Measurements from ENCODE around the gene SOX5. TPM values are rescaled to one million over a fixed set of nuclear protein-coding genes. Genes with fewer than 3 reads are reported as not detected.

The SOX5 gene
- total RNA-seq, 5 donors from 2014 or later (not counting 1 experiment from before 2014, with no cell fraction given): 0.10 to 1.1 (median 0.39) TPM; not detected in 1

- POLR2A ChIA-PET: interaction anchor here in 1 of 2 donors (0.7 kb wide), 1 partner anchor 644 kb away, joined by 4 read pairs; no protein-coding TSS in a partner anchor
- H3K27ac ChIP-seq (ENCODE audit: low read length): no peak overlapping the region
- H3K4me3 Mint-ChIP-seq: no peak overlapping the region
- H3K27me3 Mint-ChIP-seq: no peaks in the 10 kb centered on the region
- DNase-seq (no peak), ATAC-seq (replicated peaks in 1 of 4) (no peak)
- WGBS (ENCODE audit: insufficient coverage): no CpG with 5 or more reads among the region's 2 CpGs
- no peaks in the 10 kb centered on the region for H3K27me3 ChIP-seq (replicated peaks in 1 of 2; ENCODE audit: control insufficient read depth in 2 of 2, extremely low read depth in 1 of 2, insufficient read depth in 2 of 2, low read length in 1 of 2)
- CTCF ChIA-PET: no interaction called here
- no peaks in the 10 kb centered on the region for H3K4me1 Mint-ChIP-seq
- H3K9me3 ChIP-seq: no peaks in the 10 kb centered on the region
- H3K36me3 ChIP-seq (ENCODE audit: control insufficient read depth in 2 of 2, extremely low read depth in 1 of 2, insufficient read depth in 1 of 2, low read length in 1 of 2): no peaks in the 10 kb centered on the region
- H3K36me3 Mint-ChIP-seq: no peaks in the 10 kb centered on the region
- H3K9me3 Mint-ChIP-seq: peaks cover 3 to 4% (median 3%) of the 10 kb centered on the region in 3 donors
- H3K27ac Mint-ChIP-seq: no peak overlapping the region
- no peak overlapping the region for H3K4me3 ChIP-seq (ENCODE audit: control insufficient read depth in 1 of 2, extremely low read depth in 1 of 2, low read length in 1 of 2)
- H3K4me1 ChIP-seq (ENCODE audit: control insufficient read depth in 1 of 2, extremely low read depth in 1 of 2, insufficient read depth in 2 of 2, low read length in 2 of 2): no peaks in the 10 kb centered on the region
Measured at GRCh38 chr12:23621900-23622299, 327.6 kb downstream of the SOX5 start.

DNA sequence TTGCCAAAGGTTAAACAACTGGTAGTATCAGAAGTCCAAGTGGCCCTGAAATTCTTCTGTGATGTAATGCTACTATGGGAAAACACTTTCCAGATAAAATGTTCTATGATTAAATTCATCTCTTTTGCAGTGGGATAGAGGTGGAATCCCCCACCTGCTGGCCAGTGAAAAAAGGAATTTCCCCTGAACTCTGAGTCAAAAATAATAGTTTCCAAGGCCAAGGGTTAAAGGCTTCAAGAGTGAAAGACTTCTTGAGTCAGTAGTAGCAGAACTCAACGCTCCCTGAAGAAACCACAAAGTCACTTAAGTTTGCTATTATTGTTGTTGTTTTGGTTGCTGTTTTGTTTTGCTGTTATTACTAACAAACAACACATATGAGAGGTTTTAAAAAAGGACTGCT lies 330.8 kb downstream of the SOX5 start:
- Mint-ChIP-seq H3K9me3 (peaks cover 4 to 11% (median 7%) of the 10 kb centered on the region in 3 donors), H3K4me3 (no peak overlapping the region), H3K36me3 (no peaks in the 10 kb centered on the region), H3K27ac (no peak overlapping the region), H3K4me1 (no peaks in the 10 kb centered on the region), H3K27me3 (no peaks in the 10 kb centered on the region)
- Histone ChIP-seq H3K27ac (ENCODE audit: low read length) (no peak overlapping the region), H3K4me1 (ENCODE audit: control insufficient read depth in 1 of 2, extremely low read depth in 1 of 2, insufficient read depth in 2 of 2, low read length in 2 of 2) (no peaks in the 10 kb centered on the region), H3K27me3 (replicated peaks in 1 of 2; ENCODE audit: control insufficient read depth in 2 of 2, extremely low read depth in 1 of 2, insufficient read depth in 2 of 2, low read length in 1 of 2) (no peaks in the 10 kb centered on the region), H3K4me3 (ENCODE audit: control insufficient read depth in 1 of 2, extremely low read depth in 1 of 2, low read length in 1 of 2) (no peak overlapping the region), H3K36me3 (ENCODE audit: control insufficient read depth in 2 of 2, extremely low read depth in 1 of 2, insufficient read depth in 1 of 2, low read length in 1 of 2) (no peaks in the 10 kb centered on the region), H3K9me3 (no peaks in the 10 kb centered on the region)
- ChIA-PET CTCF (no interaction called here), POLR2A (no interaction called here)
- ATAC-seq (replicated peaks in 1 of 4) (no peak), DNase-seq (no peak)
- WGBS (ENCODE audit: insufficient coverage): no CpG with 5 or more reads among the region's 1 CpG

- 40% methylated on average over 1 of the region's 5 CpGs for WGBS (ENCODE audit: insufficient coverage)
Measured at GRCh38 chr12:23617749-23618148, 331.7 kb downstream of the SOX5 start.

GRCh38 chr12:23614280-23614679 lies 335.2 kb downstream of the SOX5 start:
- POLR2A ChIA-PET: no interaction called here
- no peaks in the 10 kb centered on the region for H3K36me3 Mint-ChIP-seq
- no peak overlapping the region for H3K4me3 Mint-ChIP-seq
- H3K4me1 Mint-ChIP-seq: no peaks in the 10 kb centered on the region
- H3K27ac Mint-ChIP-seq: no peak overlapping the region
- Histone ChIP-seq H3K27ac (ENCODE audit: low read length) (no peak overlapping the region), H3K9me3 (no peaks in the 10 kb centered on the region), H3K4me3 (ENCODE audit: control insufficient read depth in 1 of 2, extremely low read depth in 1 of 2, low read length in 1 of 2) (no peak overlapping the region), H3K36me3 (ENCODE audit: control insufficient read depth in 2 of 2, extremely low read depth in 1 of 2, insufficient read depth in 1 of 2, low read length in 1 of 2) (no peaks in the 10 kb centered on the region), H3K27me3 (replicated peaks in 1 of 2; ENCODE audit: control insufficient read depth in 2 of 2, extremely low read depth in 1 of 2, insufficient read depth in 2 of 2, low read length in 1 of 2) (no peaks in the 10 kb centered on the region), H3K4me1 (ENCODE audit: control insufficient read depth in 1 of 2, extremely low read depth in 1 of 2, insufficient read depth in 2 of 2, low read length in 2 of 2) (no peaks in the 10 kb centered on the region)
- no CpG with 5 or more reads among the region's 2 CpGs for WGBS (ENCODE audit: insufficient coverage)
- no peak for ATAC-seq (replicated peaks in 1 of 4)
- CTCF ChIA-PET: no interaction called here
- H3K27me3 Mint-ChIP-seq: no peaks in the 10 kb centered on the region
- H3K9me3 Mint-ChIP-seq: peaks cover 4 to 14% (median 9%) of the 10 kb centered on the region in 3 donors
- DNase-seq: no peak

More at GRCh38 chr12:23617749-23618148, 331.7 kb downstream of the SOX5 start:
- ChIA-PET POLR2A (no interaction called here), CTCF (no interaction called here)
- H3K36me3 ChIP-seq (ENCODE audit: control insufficient read depth in 2 of 2, extremely low read depth in 1 of 2, insufficient read depth in 1 of 2, low read length in 1 of 2): no peaks in the 10 kb centered on the region
- H3K9me3 ChIP-seq: no peaks in the 10 kb centered on the region
- Mint-ChIP-seq H3K4me3 (no peak overlapping the region), H3K36me3 (no peaks in the 10 kb centered on the region), H3K27me3 (no peaks in the 10 kb centered on the region), H3K9me3 (peaks cover 4 to 11% (median 7%) of the 10 kb centered on the region in 3 donors), H3K27ac (no peak overlapping the region), H3K4me1 (no peaks in the 10 kb centered on the region)
- H3K4me3 ChIP-seq (ENCODE audit: control insufficient read depth in 1 of 2, extremely low read depth in 1 of 2, low read length in 1 of 2): no peak overlapping the region
- no peaks in the 10 kb centered on the region for H3K27me3 ChIP-seq (replicated peaks in 1 of 2; ENCODE audit: control insufficient read depth in 2 of 2, extremely low read depth in 1 of 2, insufficient read depth in 2 of 2, low read length in 1 of 2)
- DNase-seq: no peak
- ATAC-seq (replicated peaks in 1 of 4): no peak
- no peak overlapping the region for H3K27ac ChIP-seq (ENCODE audit: low read length)
- no peaks in the 10 kb centered on the region for H3K4me1 ChIP-seq (ENCODE audit: control insufficient read depth in 1 of 2, extremely low read depth in 1 of 2, insufficient read depth in 2 of 2, low read length in 2 of 2)

DNA sequence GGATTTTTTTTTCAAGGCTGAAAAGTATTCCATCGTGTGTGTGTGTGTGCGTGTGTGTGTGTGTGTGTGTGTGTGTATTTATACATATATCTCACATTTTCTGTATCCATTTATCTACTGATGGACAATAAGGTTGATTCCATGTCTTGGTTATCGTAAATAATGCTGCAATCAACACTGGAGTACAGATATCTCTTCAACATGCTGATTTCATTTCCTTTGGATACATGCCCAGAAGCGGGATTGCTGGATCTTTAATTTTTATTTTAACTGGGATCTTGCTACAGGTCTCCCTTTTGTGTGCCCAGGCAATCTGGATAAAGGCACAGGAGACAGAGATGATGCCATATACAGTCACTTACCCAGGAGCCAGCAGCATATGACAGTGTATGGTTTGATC lies 338.1 kb downstream of the SOX5 start:
- ChIA-PET POLR2A (no interaction called here), CTCF (no interaction called here)
- Histone ChIP-seq H3K36me3 (ENCODE audit: control insufficient read depth in 2 of 2, extremely low read depth in 1 of 2, insufficient read depth in 1 of 2, low read length in 1 of 2) (no peaks in the 10 kb centered on the region), H3K9me3 (no peaks in the 10 kb centered on the region), H3K27ac (ENCODE audit: low read length) (no peak overlapping the region), H3K4me3 (ENCODE audit: control insufficient read depth in 1 of 2, extremely low read depth in 1 of 2, low read length in 1 of 2) (no peak overlapping the region), H3K4me1 (ENCODE audit: control insufficient read depth in 1 of 2, extremely low read depth in 1 of 2, insufficient read depth in 2 of 2, low read length in 2 of 2) (no peaks in the 10 kb centered on the region), H3K27me3 (replicated peaks in 1 of 2; ENCODE audit: control insufficient read depth in 2 of 2, extremely low read depth in 1 of 2, insufficient read depth in 2 of 2, low read length in 1 of 2) (no peaks in the 10 kb centered on the region)
- H3K9me3 Mint-ChIP-seq: peaks cover 4 to 17% (median 9%) of the 10 kb centered on the region in 3 donors
- no peaks in the 10 kb centered on the region for H3K27me3 Mint-ChIP-seq
- DNase-seq (no peak), ATAC-seq (replicated peaks in 1 of 4) (no peak)
- no peak overlapping the region for H3K27ac Mint-ChIP-seq
- H3K4me1 Mint-ChIP-seq: no peaks in the 10 kb centered on the region
- no peaks in the 10 kb centered on the region for H3K36me3 Mint-ChIP-seq
- no CpG with 5 or more reads among the region's 4 CpGs for WGBS (ENCODE audit: insufficient coverage)
- no peak overlapping the region for H3K4me3 Mint-ChIP-seq

DNA sequence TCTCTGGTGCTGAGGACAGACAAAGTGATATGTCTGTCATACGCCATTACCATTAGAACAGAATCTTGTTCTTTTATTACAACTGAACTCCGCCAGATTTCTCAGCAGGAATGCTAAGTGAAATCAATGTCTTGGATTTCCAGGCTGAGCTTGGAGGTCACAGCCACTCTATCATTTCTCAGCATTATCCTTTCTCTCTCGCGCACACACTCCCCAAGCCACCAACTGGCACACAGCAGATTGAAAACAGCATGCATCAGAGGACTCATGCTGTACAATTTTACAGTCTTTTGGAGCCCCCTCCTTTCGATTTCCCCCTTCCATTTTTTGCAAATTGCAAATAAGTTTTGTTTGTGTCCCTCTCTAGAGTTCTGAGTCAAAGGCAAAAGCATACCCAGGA lies 348.6 kb downstream of the SOX5 start:
- ATAC-seq (replicated peaks in 1 of 4) (no peak), DNase-seq (no peak)
- H3K36me3 Mint-ChIP-seq: no peaks in the 10 kb centered on the region
- no peak overlapping the region for H3K4me3 ChIP-seq (ENCODE audit: control insufficient read depth in 1 of 2, extremely low read depth in 1 of 2, low read length in 1 of 2)
- ChIA-PET POLR2A (no interaction called here), CTCF (no interaction called here)
- H3K36me3 ChIP-seq (ENCODE audit: control insufficient read depth in 2 of 2, extremely low read depth in 1 of 2, insufficient read depth in 1 of 2, low read length in 1 of 2): no peaks in the 10 kb centered on the region
- H3K4me3 Mint-ChIP-seq: no peak overlapping the region
- no peaks in the 10 kb centered on the region for H3K4me1 Mint-ChIP-seq
- no peak overlapping the region for H3K27ac Mint-ChIP-seq
- H3K27me3 Mint-ChIP-seq: no peaks in the 10 kb centered on the region
- WGBS (ENCODE audit: insufficient coverage): 88% methylated on average over 4 of the region's 5 CpGs
- H3K9me3 Mint-ChIP-seq: peaks cover 9 to 23% (median 22%) of the 10 kb centered on the region in 3 donors
- no peaks in the 10 kb centered on the region for H3K27me3 ChIP-seq (replicated peaks in 1 of 2; ENCODE audit: control insufficient read depth in 2 of 2, extremely low read depth in 1 of 2, insufficient read depth in 2 of 2, low read length in 1 of 2)
- no peak overlapping the region for H3K27ac ChIP-seq (ENCODE audit: low read length)
- no peaks in the 10 kb centered on the region for H3K9me3 ChIP-seq
- no peaks in the 10 kb centered on the region for H3K4me1 ChIP-seq (ENCODE audit: control insufficient read depth in 1 of 2, extremely low read depth in 1 of 2, insufficient read depth in 2 of 2, low read length in 2 of 2)

- no peaks in the 10 kb centered on the region for H3K27me3 Mint-ChIP-seq
- H3K9me3 Mint-ChIP-seq: peaks cover 9 to 19% (median 15%) of the 10 kb centered on the region in 3 donors
- POLR2A ChIA-PET: no interaction called here
- no peaks in the 10 kb centered on the region for H3K4me1 Mint-ChIP-seq
- Histone ChIP-seq H3K9me3 (no peaks in the 10 kb centered on the region), H3K27ac (ENCODE audit: low read length) (no peak overlapping the region), H3K36me3 (ENCODE audit: control insufficient read depth in 2 of 2, extremely low read depth in 1 of 2, insufficient read depth in 1 of 2, low read length in 1 of 2) (no peaks in the 10 kb centered on the region), H3K4me3 (ENCODE audit: control insufficient read depth in 1 of 2, extremely low read depth in 1 of 2, low read length in 1 of 2) (no peak overlapping the region), H3K27me3 (replicated peaks in 1 of 2; ENCODE audit: control insufficient read depth in 2 of 2, extremely low read depth in 1 of 2, insufficient read depth in 2 of 2, low read length in 1 of 2) (no peaks in the 10 kb centered on the region), H3K4me1 (ENCODE audit: control insufficient read depth in 1 of 2, extremely low read depth in 1 of 2, insufficient read depth in 2 of 2, low read length in 2 of 2) (no peaks in the 10 kb centered on the region)
- DNase-seq: no peak
- H3K4me3 Mint-ChIP-seq: no peak overlapping the region
- no CpG with 5 or more reads among the region's 3 CpGs for WGBS (ENCODE audit: insufficient coverage)
- ATAC-seq (replicated peaks in 1 of 4): no peak
- CTCF ChIA-PET: no interaction called here
- no peak overlapping the region for H3K27ac Mint-ChIP-seq
- H3K36me3 Mint-ChIP-seq: no peaks in the 10 kb centered on the region
Measured at GRCh38 chr12:23596568-23596967, 352.9 kb downstream of the SOX5 start.
